Measurements from ENCODE around the gene SLC6A15.
A peak's percentile ranks its signal among the peaks of the same experiment; 100 is the strongest.

SLC6A15 gene

GRCh38 chr12:84950971-84951546, 38.5 kb upstream of the SLC6A15 start:
- no peak overlapping the region for H4K8ac ChIP-seq (ENCODE audit: low read length)
- H2AFZ ChIP-seq (ENCODE audit: low read depth, low read length): no peak overlapping the region
- H3K4ac ChIP-seq (ENCODE audit: low read depth in 1 of 2, low read length in 2 of 2): no peak overlapping the region
- no peak overlapping the region for H3K14ac ChIP-seq (ENCODE audit: low read length in 2 of 2)
- H3K27ac ChIP-seq (ENCODE audit: low read length, poor library complexity, severe bottlenecking): no peak overlapping the region
- H2BK15ac ChIP-seq (ENCODE audit: low read depth, poor library complexity, severe bottlenecking): no peak overlapping the region
- no peaks in the 10 kb centered on the region for H3K79me1 ChIP-seq (replicated peaks; ENCODE audit: low read length, poor library complexity, severe bottlenecking)
- H2BK120ac ChIP-seq (ENCODE audit: low read depth, low read length): no peak overlapping the region
- WGBS: 100% methylated on average over 2 of the region's 3 CpGs
- no peak overlapping the region for H2BK5ac ChIP-seq (ENCODE audit: low read depth, low read length, poor library complexity, severe bottlenecking)
- H2BK12ac ChIP-seq (ENCODE audit: low read length in 2 of 2): no peak overlapping the region
- no peak overlapping the region for H3K4me3 ChIP-seq (ENCODE audit: insufficient read depth in 1 of 2, low read depth in 1 of 2, low read length in 2 of 2)
- no peak overlapping the region for H3K4me2 ChIP-seq (ENCODE audit: low read length, poor library complexity, severe bottlenecking)
- no peak overlapping the region for H3K23ac ChIP-seq (ENCODE audit: low read length in 2 of 2)
- H2AK5ac ChIP-seq (ENCODE audit: low read length, severe bottlenecking): no peak overlapping the region
- no peak overlapping the region for H3K9ac ChIP-seq (ENCODE audit: low read length)
- H3K9me3 ChIP-seq (ENCODE audit: control insufficient read depth, low read length): no peaks in the 10 kb centered on the region
- H3K27me3 ChIP-seq (ENCODE audit: control insufficient read depth in 1 of 2, insufficient read depth in 1 of 2, low read length in 2 of 2): no peaks in the 10 kb centered on the region
- H4K91ac ChIP-seq (ENCODE audit: low read length): no peak overlapping the region
- H3K4me1 ChIP-seq (ENCODE audit: control insufficient read depth, insufficient read depth, low read depth, low read length): no peaks in the 10 kb centered on the region
- H3K18ac ChIP-seq (ENCODE audit: low read depth in 1 of 2, low read length in 2 of 2): no peak overlapping the region
- no peak for DNase-seq
- no peaks in the 10 kb centered on the region for H3K36me3 ChIP-seq (ENCODE audit: control insufficient read depth in 1 of 2, insufficient read depth in 2 of 2, low read depth in 1 of 2, low read length in 2 of 2)

GRCh38 chr12:84946753-84947152, 34.2 kb upstream of the SLC6A15 start:
- Histone ChIP-seq H3K36me3 (ENCODE audit: control insufficient read depth in 1 of 2, insufficient read depth in 2 of 2, low read depth in 1 of 2, low read length in 2 of 2) (no peaks in the 10 kb centered on the region), H3K4me3 (ENCODE audit: insufficient read depth in 1 of 2, low read depth in 1 of 2, low read length in 2 of 2) (no peak overlapping the region), H3K79me1 (replicated peaks; ENCODE audit: low read length, poor library complexity, severe bottlenecking) (no peaks in the 10 kb centered on the region), H3K9me3 (ENCODE audit: control insufficient read depth, low read length) (no peaks in the 10 kb centered on the region), H3K18ac (ENCODE audit: low read depth in 1 of 2, low read length in 2 of 2) (no peak overlapping the region), H2BK15ac (ENCODE audit: low read depth, poor library complexity, severe bottlenecking) (no peak overlapping the region), H2BK5ac (ENCODE audit: low read depth, low read length, poor library complexity, severe bottlenecking) (no peak overlapping the region), H3K27me3 (ENCODE audit: control insufficient read depth in 1 of 2, insufficient read depth in 1 of 2, low read length in 2 of 2) (no peaks in the 10 kb centered on the region), H4K91ac (ENCODE audit: low read length) (no peak overlapping the region), H3K14ac (ENCODE audit: low read length in 2 of 2) (no peak overlapping the region), H3K9ac (ENCODE audit: low read length) (no peak overlapping the region), H3K4ac (ENCODE audit: low read depth in 1 of 2, low read length in 2 of 2) (no peak overlapping the region), H2AFZ (ENCODE audit: low read depth, low read length) (no peak overlapping the region), H3K23ac (ENCODE audit: low read length in 2 of 2) (no peak overlapping the region), H2BK120ac (ENCODE audit: low read depth, low read length) (no peak overlapping the region), H3K27ac (ENCODE audit: low read length, poor library complexity, severe bottlenecking) (no peak overlapping the region), H2AK5ac (ENCODE audit: low read length, severe bottlenecking) (no peak overlapping the region), H4K8ac (ENCODE audit: low read length) (no peak overlapping the region), H3K4me1 (ENCODE audit: control insufficient read depth, insufficient read depth, low read depth, low read length) (no peaks in the 10 kb centered on the region), H2BK12ac (ENCODE audit: low read length in 2 of 2) (no peak overlapping the region), H3K4me2 (ENCODE audit: low read length, poor library complexity, severe bottlenecking) (no peak overlapping the region)
- no peak for DNase-seq
- WGBS: 90% methylated on average over 1 of the region's 2 CpGs

- Histone ChIP-seq H3K18ac (ENCODE audit: low read depth in 1 of 2, low read length in 2 of 2) (no peak overlapping the region), H3K9ac (ENCODE audit: low read length) (no peak overlapping the region), H4K91ac (ENCODE audit: low read length) (peak overlapping the region; percentile 61), H3K27ac (ENCODE audit: low read length, poor library complexity, severe bottlenecking) (no peak overlapping the region), H2AK5ac (ENCODE audit: low read length, severe bottlenecking) (no peak overlapping the region), H4K8ac (ENCODE audit: low read length) (peak overlapping the region; percentile 15), H3K4me1 (ENCODE audit: control insufficient read depth, insufficient read depth, low read depth, low read length) (no peaks in the 10 kb centered on the region), H2BK12ac (ENCODE audit: low read length in 2 of 2) (no peak overlapping the region), H2BK5ac (ENCODE audit: low read depth, low read length, poor library complexity, severe bottlenecking) (no peak overlapping the region), H3K4ac (ENCODE audit: low read depth in 1 of 2, low read length in 2 of 2) (no peak overlapping the region), H3K4me2 (ENCODE audit: low read length, poor library complexity, severe bottlenecking) (no peak overlapping the region), H3K27me3 (ENCODE audit: control insufficient read depth in 1 of 2, insufficient read depth in 1 of 2, low read length in 2 of 2) (peaks cover 0 to 4% of the 10 kb centered on the region in 2 experiments), H3K23ac (ENCODE audit: low read length in 2 of 2) (no peak overlapping the region), H3K79me1 (replicated peaks; ENCODE audit: low read length, poor library complexity, severe bottlenecking) (no peaks in the 10 kb centered on the region), H2BK15ac (ENCODE audit: low read depth, poor library complexity, severe bottlenecking) (no peak overlapping the region), H3K36me3 (ENCODE audit: control insufficient read depth in 1 of 2, insufficient read depth in 2 of 2, low read depth in 1 of 2, low read length in 2 of 2) (no peaks in the 10 kb centered on the region), H2BK120ac (ENCODE audit: low read depth, low read length) (no peak overlapping the region), H3K4me3 (ENCODE audit: insufficient read depth in 1 of 2, low read depth in 1 of 2, low read length in 2 of 2) (no peak overlapping the region), H3K14ac (ENCODE audit: low read length in 2 of 2) (no peak overlapping the region), H2AFZ (ENCODE audit: low read depth, low read length) (no peak overlapping the region), H3K9me3 (ENCODE audit: control insufficient read depth, low read length) (no peaks in the 10 kb centered on the region)
- DNase-seq: no peak
- 76% methylated on average over 3 of the region's 3 CpGs for WGBS
Measured at GRCh38 chr12:84937415-84937814, 24.8 kb upstream of the SLC6A15 start.

- Histone ChIP-seq H3K27me3 (ENCODE audit: control insufficient read depth in 1 of 2, insufficient read depth in 1 of 2, low read length in 2 of 2) (no peaks in the 10 kb centered on the region), H3K18ac (ENCODE audit: low read depth in 1 of 2, low read length in 2 of 2) (no peak overlapping the region), H2AFZ (ENCODE audit: low read depth, low read length) (no peak overlapping the region), H3K14ac (ENCODE audit: low read length in 2 of 2) (no peak overlapping the region), H3K9me3 (ENCODE audit: control insufficient read depth, low read length) (no peaks in the 10 kb centered on the region), H3K36me3 (ENCODE audit: control insufficient read depth in 1 of 2, insufficient read depth in 2 of 2, low read depth in 1 of 2, low read length in 2 of 2) (no peaks in the 10 kb centered on the region), H3K9ac (ENCODE audit: low read length) (no peak overlapping the region), H2BK5ac (ENCODE audit: low read depth, low read length, poor library complexity, severe bottlenecking) (no peak overlapping the region), H2AK5ac (ENCODE audit: low read length, severe bottlenecking) (no peak overlapping the region), H2BK15ac (ENCODE audit: low read depth, poor library complexity, severe bottlenecking) (no peak overlapping the region), H3K4me2 (ENCODE audit: low read length, poor library complexity, severe bottlenecking) (no peak overlapping the region), H3K4me3 (ENCODE audit: insufficient read depth in 1 of 2, low read depth in 1 of 2, low read length in 2 of 2) (no peak overlapping the region), H3K23ac (ENCODE audit: low read length in 2 of 2) (no peak overlapping the region), H4K91ac (ENCODE audit: low read length) (no peak overlapping the region), H3K27ac (ENCODE audit: low read length, poor library complexity, severe bottlenecking) (no peak overlapping the region), H3K4me1 (ENCODE audit: control insufficient read depth, insufficient read depth, low read depth, low read length) (no peaks in the 10 kb centered on the region), H4K8ac (ENCODE audit: low read length) (no peak overlapping the region), H3K79me1 (replicated peaks; ENCODE audit: low read length, poor library complexity, severe bottlenecking) (no peaks in the 10 kb centered on the region), H2BK12ac (ENCODE audit: low read length in 2 of 2) (no peak overlapping the region), H3K4ac (ENCODE audit: low read depth in 1 of 2, low read length in 2 of 2) (no peak overlapping the region), H2BK120ac (ENCODE audit: low read depth, low read length) (no peak overlapping the region)
- WGBS: 86% methylated on average over 1 of the region's 1 CpG
- DNase-seq: no peak
Measured at GRCh38 chr12:84929501-84929900, 16.9 kb upstream of the SLC6A15 start.

Data from mesenchymal stem cell (in vitro differentiated cells and primary cell).